Measurements from ENCODE around the gene ACSF3.

DNA sequence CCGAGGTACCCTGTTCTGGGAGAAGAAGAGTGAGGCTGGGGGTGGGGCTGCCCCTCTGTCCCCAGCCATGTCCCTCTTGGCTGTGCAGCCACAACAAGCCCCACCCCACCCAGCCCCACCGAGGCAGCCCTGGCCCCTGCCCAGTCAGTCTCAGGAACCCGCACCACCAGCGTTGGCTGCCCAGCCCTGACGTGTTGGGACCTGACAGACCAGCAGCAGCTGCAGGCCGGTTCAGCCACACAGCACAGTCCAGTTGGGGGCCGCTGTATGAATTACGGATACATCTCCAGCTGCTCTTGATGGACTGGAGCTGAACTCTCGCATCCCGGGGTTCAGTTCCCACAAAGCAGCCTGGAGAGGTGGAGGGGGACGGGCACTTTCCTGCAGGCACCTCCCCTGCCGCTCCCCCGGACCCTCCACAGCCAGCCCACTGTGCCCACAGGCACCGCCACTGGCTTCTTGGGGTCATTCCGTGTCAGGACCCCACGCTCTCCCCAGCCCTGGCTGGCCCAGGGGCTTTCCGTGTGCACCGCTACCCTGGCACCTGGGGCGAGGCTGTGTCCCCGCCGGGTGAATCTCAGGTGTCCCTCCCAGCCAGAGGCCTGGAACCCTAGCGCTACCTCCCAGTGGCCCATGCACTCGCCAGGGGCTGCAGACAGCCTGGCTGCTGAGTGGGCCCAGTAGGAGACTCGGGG, 84.9 kb downstream of the ACSF3 start:
- TF ChIP-seq POLR2AphosphoS5 (IDR thresholded peaks at IDR 0.05; ENCODE audit: borderline replicate concordance, low read depth, low read length): no peak
- no peak for TF ChIP-seq FOXP2 (optimal IDR thresholded peaks at IDR 0.05; ENCODE audit: control extremely low read depth, extremely low read length, insufficient read depth)

Data from SK-N-MC (cell line).